Neural cell (in vitro differentiated cells): ENCODE results near the gene PRKACB. TPM values are rescaled to one million over a fixed set of nuclear protein-coding genes. Genes with fewer than 3 reads are reported as not detected.

Experiments
- H2AFZ ChIP-seq: fragments of 200-600, 300-800 bp; sonication (generic), shearing (Covaris generic); 2 replicates; pipeline ENCODE4 v1.6.0; 2014; ENCODE audit warnings: low read depth, mild to moderate bottlenecking, antibody characterized with exemption, low read length, moderate library complexity
- H3F3A ChIP-seq: fragments of 200-600 bp; shearing (Covaris generic); 2 replicates; pipeline ENCODE4 v1.6.1; 2016; ENCODE audit warnings: mild to moderate bottlenecking, moderate library complexity, mixed read lengths, antibody characterized with exemption, low read length; ENCODE audit not compliant: insufficient read depth, poor library complexity, severe bottlenecking
- H3K27ac ChIP-seq: fragments of 200-600, 300-800 bp; sonication (generic), shearing (Covaris generic); 2 replicates; pipeline ENCODE4 v1.5.1; 2014; ENCODE audit warnings: mild to moderate bottlenecking, low read length, moderate library complexity
- H3K27me3 ChIP-seq: fragments of 300-800, 200-600 bp; sonication (generic), shearing (Covaris generic); 2 replicates; pipeline ENCODE4 v1.6.0; 2014; ENCODE audit warnings: mild to moderate bottlenecking, low read depth, low read length, moderate library complexity; ENCODE audit not compliant: insufficient read depth
- H3K36me3 ChIP-seq: fragments of 300-800, 200-600 bp; sonication (generic), shearing (Covaris generic); 2 replicates; pipeline ENCODE4 v1.5.1; 2014; ENCODE audit warnings: mild to moderate bottlenecking, antibody characterized with exemption, low read length, moderate library complexity; ENCODE audit not compliant: insufficient read depth
- H3K4me2 ChIP-seq: fragments of 300-800, 200-600 bp; sonication (generic), shearing (Covaris generic); 2 replicates; pipeline ENCODE4 v1.6.0; 2014; ENCODE audit warnings: mild to moderate bottlenecking, low read length
- H3K4me3 ChIP-seq: fragments of 300-800, 200-600 bp; sonication (generic), shearing (Covaris generic); 2 replicates; pipeline ENCODE4 v1.5.1; 2014; ENCODE audit warnings: mild to moderate bottlenecking, low read length, moderate library complexity
- H3K79me2 ChIP-seq: fragments of 200-600 bp; shearing (Covaris generic); replicated peaks from 2 replicates; pipeline ENCODE4 v1.6.0; 2014; ENCODE audit warnings: mild to moderate bottlenecking, low read length, moderate library complexity; ENCODE audit not compliant: insufficient read depth
- H3K9ac ChIP-seq: fragments of 300-800, 200-600 bp; sonication (generic), shearing (Covaris generic); 2 replicates; pipeline ENCODE4 v1.6.1; 2016; ENCODE audit warnings: mild to moderate bottlenecking, low read length, mixed read lengths
- H3K9me2 ChIP-seq: fragments of 200-600 bp; shearing (Covaris generic); 2 replicates; pipeline ENCODE4 v1.6.1; 2016; ENCODE audit warnings: mild to moderate bottlenecking, low read length, mixed read lengths; ENCODE audit not compliant: insufficient read depth
- H3K9me3 ChIP-seq: fragments of 200-600, 300-800 bp; sonication (generic), shearing (Covaris generic); 2 replicates; pipeline ENCODE4 v1.6.1; 2016; ENCODE audit warnings: mild to moderate bottlenecking, mixed run types, low read length, moderate library complexity, mixed read lengths
- H4K20me1 ChIP-seq: fragments of 200-600 bp; shearing (Covaris generic); 2 replicates; pipeline ENCODE4 v1.6.1; 2016; ENCODE audit warnings: mild to moderate bottlenecking, mixed run types; ENCODE audit not compliant: insufficient read depth
- EP300 ChIP-seq: fragments of 450-650 bp; conservative IDR thresholded peaks from 2 replicates; pipeline ENCODE4 v1.6.1; 2014; ENCODE audit warnings: antibody characterized with exemption, mild to moderate bottlenecking, moderate library complexity; ENCODE audit not compliant: poor library complexity, severe bottlenecking
- EZH2 ChIP-seq: fragments of 200-600, 300-800 bp; shearing (Covaris generic), sonication (generic); IDR thresholded peaks from 2 replicates; pipeline ENCODE4 v1.6.1; 2014; ENCODE audit warnings: antibody characterized with exemption, low read length, borderline replicate concordance, mild to moderate bottlenecking; ENCODE audit not compliant: insufficient read depth, poor library complexity, severe bottlenecking
- MXI1 ChIP-seq: fragments of 450-650 bp; conservative IDR thresholded peaks from 2 replicates; pipeline ENCODE4 v1.6.1; 2014; ENCODE audit warnings: antibody characterized with exemption, mild to moderate bottlenecking; ENCODE audit not compliant: poor library complexity, severe bottlenecking
- POLR2AphosphoS5 ChIP-seq: IDR thresholded peaks from 2 replicates; pipeline ENCODE4 v1.6.1; 2012
- RAD21 ChIP-seq: fragments of 450-650 bp; conservative IDR thresholded peaks from 2 replicates; pipeline ENCODE4 v1.6.1; 2014; ENCODE audit warnings: antibody characterized with exemption, mild to moderate bottlenecking, moderate library complexity
- SMC3 ChIP-seq: fragments of 450-650 bp; conservative IDR thresholded peaks from 2 replicates; pipeline ENCODE4 v1.6.1; 2014; ENCODE audit warnings: antibody characterized with exemption, mild to moderate bottlenecking, moderate library complexity; ENCODE audit not compliant: poor library complexity
- TAF1 ChIP-seq: IDR thresholded peaks from 2 replicates; pipeline ENCODE4 v1.6.1; 2012; ENCODE audit warnings: low read depth
- polyA plus RNA-seq: library from polyadenylated mRNA; depleted of rRNA; stranded (reverse); fragments of >200 nt; gene quantifications from 2 replicates; pipeline ENCODE4 v1.2.3, GENCODE V29; 2014
- TF ChIP-seq, protein P1 (sequence below): IDR thresholded peaks from 2 replicates; pipeline ENCODE4 v1.6.1; 2012; ENCODE audit warnings: borderline replicate concordance
- TF ChIP-seq, protein P2 (sequence below): fragments of 450-650 bp; IDR thresholded peaks from 2 replicates; pipeline ENCODE4 v1.5.1; 2014; ENCODE audit warnings: antibody characterized with exemption, mild to moderate bottlenecking, moderate library complexity; ENCODE audit not compliant: poor library complexity, severe bottlenecking

The PRKACB gene
- polyA plus RNA-seq, 1 donor from 2014 or later, result 979 TPM

- H3K36me3 ChIP-seq, result no peaks in the 10 kb centered on the region
- H3K4me3 ChIP-seq, result no peak overlapping the region
- H3F3A ChIP-seq, result no peaks in the 10 kb centered on the region
- no peak overlapping the region for H3K4me2 ChIP-seq
- H2AFZ ChIP-seq, result no peak overlapping the region
- no peaks in the 10 kb centered on the region for H3K9me2 ChIP-seq
- no peak for TF ChIP-seq SMC3
- TF ChIP-seq, protein P1, sequence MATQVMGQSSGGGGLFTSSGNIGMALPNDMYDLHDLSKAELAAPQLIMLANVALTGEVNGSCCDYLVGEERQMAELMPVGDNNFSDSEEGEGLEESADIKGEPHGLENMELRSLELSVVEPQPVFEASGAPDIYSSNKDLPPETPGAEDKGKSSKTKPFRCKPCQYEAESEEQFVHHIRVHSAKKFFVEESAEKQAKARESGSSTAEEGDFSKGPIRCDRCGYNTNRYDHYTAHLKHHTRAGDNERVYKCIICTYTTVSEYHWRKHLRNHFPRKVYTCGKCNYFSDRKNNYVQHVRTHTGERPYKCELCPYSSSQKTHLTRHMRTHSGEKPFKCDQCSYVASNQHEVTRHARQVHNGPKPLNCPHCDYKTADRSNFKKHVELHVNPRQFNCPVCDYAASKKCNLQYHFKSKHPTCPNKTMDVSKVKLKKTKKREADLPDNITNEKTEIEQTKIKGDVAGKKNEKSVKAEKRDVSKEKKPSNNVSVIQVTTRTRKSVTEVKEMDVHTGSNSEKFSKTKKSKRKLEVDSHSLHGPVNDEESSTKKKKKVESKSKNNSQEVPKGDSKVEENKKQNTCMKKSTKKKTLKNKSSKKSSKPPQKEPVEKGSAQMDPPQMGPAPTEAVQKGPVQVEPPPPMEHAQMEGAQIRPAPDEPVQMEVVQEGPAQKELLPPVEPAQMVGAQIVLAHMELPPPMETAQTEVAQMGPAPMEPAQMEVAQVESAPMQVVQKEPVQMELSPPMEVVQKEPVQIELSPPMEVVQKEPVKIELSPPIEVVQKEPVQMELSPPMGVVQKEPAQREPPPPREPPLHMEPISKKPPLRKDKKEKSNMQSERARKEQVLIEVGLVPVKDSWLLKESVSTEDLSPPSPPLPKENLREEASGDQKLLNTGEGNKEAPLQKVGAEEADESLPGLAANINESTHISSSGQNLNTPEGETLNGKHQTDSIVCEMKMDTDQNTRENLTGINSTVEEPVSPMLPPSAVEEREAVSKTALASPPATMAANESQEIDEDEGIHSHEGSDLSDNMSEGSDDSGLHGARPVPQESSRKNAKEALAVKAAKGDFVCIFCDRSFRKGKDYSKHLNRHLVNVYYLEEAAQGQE, result no peak
- TF ChIP-seq EP300, result no peak
- TF ChIP-seq TAF1, result no peak
- TF ChIP-seq MXI1, result no peak
- TF ChIP-seq, protein P2, sequence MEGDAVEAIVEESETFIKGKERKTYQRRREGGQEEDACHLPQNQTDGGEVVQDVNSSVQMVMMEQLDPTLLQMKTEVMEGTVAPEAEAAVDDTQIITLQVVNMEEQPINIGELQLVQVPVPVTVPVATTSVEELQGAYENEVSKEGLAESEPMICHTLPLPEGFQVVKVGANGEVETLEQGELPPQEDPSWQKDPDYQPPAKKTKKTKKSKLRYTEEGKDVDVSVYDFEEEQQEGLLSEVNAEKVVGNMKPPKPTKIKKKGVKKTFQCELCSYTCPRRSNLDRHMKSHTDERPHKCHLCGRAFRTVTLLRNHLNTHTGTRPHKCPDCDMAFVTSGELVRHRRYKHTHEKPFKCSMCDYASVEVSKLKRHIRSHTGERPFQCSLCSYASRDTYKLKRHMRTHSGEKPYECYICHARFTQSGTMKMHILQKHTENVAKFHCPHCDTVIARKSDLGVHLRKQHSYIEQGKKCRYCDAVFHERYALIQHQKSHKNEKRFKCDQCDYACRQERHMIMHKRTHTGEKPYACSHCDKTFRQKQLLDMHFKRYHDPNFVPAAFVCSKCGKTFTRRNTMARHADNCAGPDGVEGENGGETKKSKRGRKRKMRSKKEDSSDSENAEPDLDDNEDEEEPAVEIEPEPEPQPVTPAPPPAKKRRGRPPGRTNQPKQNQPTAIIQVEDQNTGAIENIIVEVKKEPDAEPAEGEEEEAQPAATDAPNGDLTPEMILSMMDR, result no peak
- TF ChIP-seq POLR2AphosphoS5, result no peak
- TF ChIP-seq RAD21, result no peak
- TF ChIP-seq EZH2, result no peak
- H4K20me1 ChIP-seq, result no peaks in the 10 kb centered on the region
- H3K9ac ChIP-seq, result no peak overlapping the region
- H3K27ac ChIP-seq, result no peak overlapping the region
- no peaks in the 10 kb centered on the region for H3K9me3 ChIP-seq
- no peaks in the 10 kb centered on the region for H3K79me2 ChIP-seq
- H3K27me3 ChIP-seq, result no peaks in the 10 kb centered on the region
Observed at GRCh38 chr1:84265867-84266266, 121.8 kb downstream of the PRKACB start.

DNA sequence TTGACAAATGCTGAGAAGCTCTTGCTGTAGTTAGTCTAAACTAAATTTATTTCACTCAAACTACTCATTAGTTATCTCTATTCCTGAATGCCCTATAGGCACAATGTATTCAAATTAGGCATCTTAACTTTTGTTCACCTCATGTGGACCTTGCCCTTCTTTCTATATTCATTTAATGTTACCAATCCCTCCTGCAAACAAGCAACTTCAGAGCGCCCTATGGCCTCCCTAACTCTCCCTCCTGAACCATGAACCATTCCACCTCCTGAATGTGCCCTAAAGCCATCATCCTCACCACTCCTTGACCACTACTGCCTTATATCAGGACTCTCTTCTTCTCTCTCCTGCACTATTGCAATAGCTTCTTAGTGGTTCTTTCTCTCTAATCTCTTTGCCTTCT lies 122.7 kb downstream of the PRKACB start:
- TF ChIP-seq RAD21 (no peak), EP300 (no peak), SMC3 (no peak), POLR2AphosphoS5 (no peak)
- TF ChIP-seq, protein P2, result no peak
- H3K27me3 ChIP-seq, result no peaks in the 10 kb centered on the region
- H4K20me1 ChIP-seq, result no peaks in the 10 kb centered on the region
- no peak overlapping the region for H2AFZ ChIP-seq
- no peak overlapping the region for H3K4me2 ChIP-seq
- no peak overlapping the region for H3K27ac ChIP-seq
- no peaks in the 10 kb centered on the region for H3K79me2 ChIP-seq
- H3K9me3 ChIP-seq, result no peaks in the 10 kb centered on the region
- H3F3A ChIP-seq, result no peaks in the 10 kb centered on the region
- H3K4me3 ChIP-seq, result no peak overlapping the region
- no peaks in the 10 kb centered on the region for H3K9me2 ChIP-seq
- H3K9ac ChIP-seq, result no peak overlapping the region
- no peaks in the 10 kb centered on the region for H3K36me3 ChIP-seq
